DOHH2 (cell line): ENCODE measurements around the gene QSOX2.

Source experiments
- H3F3A ChIP-seq: fragments of 200-600 bp; sonication (generic), shearing (Covaris generic); 2 replicates; pipeline ENCODE4 v1.6.0; 2016; ENCODE audit warnings: antibody characterized with exemption, mild to moderate bottlenecking; ENCODE audit not compliant: control insufficient read depth, insufficient read depth
- H3K27ac ChIP-seq: fragments of 200-600 bp; sonication (generic); 2 replicates; pipeline ENCODE4 v1.5.1; 2014; ENCODE audit warnings: low read depth, mild to moderate bottlenecking, low read length, moderate library complexity
- H3K27me3 ChIP-seq: fragments of 200-600 bp; sonication (generic); 2 replicates; pipeline ENCODE4 v1.6.1; 2014; ENCODE audit warnings: mild to moderate bottlenecking, low read length, mixed read lengths; ENCODE audit not compliant: control insufficient read depth
- H3K36me3 ChIP-seq: fragments of 200-600 bp; sonication (generic); 2 replicates; pipeline ENCODE4 v1.6.1; 2014; ENCODE audit warnings: mild to moderate bottlenecking, low read length, moderate library complexity, mixed read lengths; ENCODE audit not compliant: control insufficient read depth
- H3K4me1 ChIP-seq: fragments of 200-600 bp; sonication (generic); 2 replicates; pipeline ENCODE4 v1.6.1; 2014; ENCODE audit warnings: mild to moderate bottlenecking, low read length, mixed read lengths; ENCODE audit not compliant: control insufficient read depth
- H3K4me2 ChIP-seq: fragments of 200-600 bp; sonication (generic); 2 replicates; pipeline ENCODE4 v1.6.0; 2014; ENCODE audit warnings: mild to moderate bottlenecking, low read length, moderate library complexity
- H3K4me3 ChIP-seq: fragments of 200-600 bp; sonication (generic); 2 replicates; pipeline ENCODE4 v1.5.1; 2014; ENCODE audit warnings: mild to moderate bottlenecking, low read length, mixed read lengths
- H3K79me2 ChIP-seq: fragments of 200-600 bp; sonication (generic); 2 replicates; pipeline ENCODE4 v1.6.1; 2014; ENCODE audit warnings: mild to moderate bottlenecking, low read length, mixed read lengths; ENCODE audit not compliant: control insufficient read depth
- H3K9me2 ChIP-seq: fragments of 200-600 bp; sonication (generic); replicated peaks from 2 replicates; pipeline ENCODE4 v1.6.1; 2014; ENCODE audit warnings: mild to moderate bottlenecking, low read length, mixed read lengths; ENCODE audit not compliant: control insufficient read depth
- H3K9me3 ChIP-seq: fragments of 200-600 bp; sonication (generic); 2 replicates; pipeline ENCODE4 v1.6.1; 2014; ENCODE audit warnings: antibody characterized with exemption, low read length, mixed read lengths; ENCODE audit not compliant: control insufficient read depth, insufficient read depth
- H4K20me1 ChIP-seq: fragments of 200-600 bp; sonication (generic); 2 replicates; pipeline ENCODE4 v1.6.0; 2014; ENCODE audit warnings: low read depth, mild to moderate bottlenecking, antibody characterized with exemption, low read length, moderate library complexity; ENCODE audit not compliant: control insufficient read depth, insufficient read depth
- EZH2phosphoT487 ChIP-seq: fragments of 200-600 bp; sonication (generic); IDR thresholded peaks from 2 replicates; pipeline ENCODE4 v1.6.1; 2017; ENCODE audit warnings: borderline replicate concordance, mild to moderate bottlenecking, antibody characterized with exemption, low read length, moderate library complexity, mixed read lengths
- TF ChIP-seq, protein P1 (sequence below): fragments of 200-600 bp; sonication (generic); IDR thresholded peaks from one replicate; pipeline ENCODE4 v1.5.1; 2014; ENCODE audit warnings: antibody characterized with exemption, mild to moderate bottlenecking, low read depth, low read length; ENCODE audit not compliant: poor library complexity, severe bottlenecking

Gene QSOX2

GRCh38 chr9:136197930-136198604, 47.5 kb downstream of the QSOX2 start:
- Histone ChIP-seq H3K4me1 (peaks cover 26% of the 10 kb centered on the region), H3K4me3 (no peak overlapping the region), H3K9me2 (no peaks in the 10 kb centered on the region), H3K27ac (no peak overlapping the region), H3K27me3 (peaks cover 5% of the 10 kb centered on the region), H3K9me3 (no peaks in the 10 kb centered on the region), H4K20me1 (no peaks in the 10 kb centered on the region), H3K4me2 (peak overlapping the region; percentile 77; the same call in 1 of the 2 replicates), H3K79me2 (no peaks in the 10 kb centered on the region), H3K36me3 (no peaks in the 10 kb centered on the region), H3F3A (no peaks in the 10 kb centered on the region)
- no peak for TF ChIP-seq EZH2phosphoT487
- TF ChIP-seq, protein P1, sequence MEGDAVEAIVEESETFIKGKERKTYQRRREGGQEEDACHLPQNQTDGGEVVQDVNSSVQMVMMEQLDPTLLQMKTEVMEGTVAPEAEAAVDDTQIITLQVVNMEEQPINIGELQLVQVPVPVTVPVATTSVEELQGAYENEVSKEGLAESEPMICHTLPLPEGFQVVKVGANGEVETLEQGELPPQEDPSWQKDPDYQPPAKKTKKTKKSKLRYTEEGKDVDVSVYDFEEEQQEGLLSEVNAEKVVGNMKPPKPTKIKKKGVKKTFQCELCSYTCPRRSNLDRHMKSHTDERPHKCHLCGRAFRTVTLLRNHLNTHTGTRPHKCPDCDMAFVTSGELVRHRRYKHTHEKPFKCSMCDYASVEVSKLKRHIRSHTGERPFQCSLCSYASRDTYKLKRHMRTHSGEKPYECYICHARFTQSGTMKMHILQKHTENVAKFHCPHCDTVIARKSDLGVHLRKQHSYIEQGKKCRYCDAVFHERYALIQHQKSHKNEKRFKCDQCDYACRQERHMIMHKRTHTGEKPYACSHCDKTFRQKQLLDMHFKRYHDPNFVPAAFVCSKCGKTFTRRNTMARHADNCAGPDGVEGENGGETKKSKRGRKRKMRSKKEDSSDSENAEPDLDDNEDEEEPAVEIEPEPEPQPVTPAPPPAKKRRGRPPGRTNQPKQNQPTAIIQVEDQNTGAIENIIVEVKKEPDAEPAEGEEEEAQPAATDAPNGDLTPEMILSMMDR: no peak

- Histone ChIP-seq H3F3A (no peaks in the 10 kb centered on the region), H3K36me3 (no peaks in the 10 kb centered on the region), H3K4me2 (peak overlapping the region; percentile 77), H3K4me3 (peak overlapping the region; percentile 50), H4K20me1 (no peaks in the 10 kb centered on the region), H3K27ac (peak overlapping the region; percentile 60), H3K79me2 (no peaks in the 10 kb centered on the region), H3K9me3 (no peaks in the 10 kb centered on the region), H3K9me2 (no peaks in the 10 kb centered on the region), H3K27me3 (peaks cover 6% of the 10 kb centered on the region), H3K4me1 (peaks cover 26% of the 10 kb centered on the region)
- TF ChIP-seq EZH2phosphoT487: no peak
- TF ChIP-seq, protein P1: no peak
These were observed 48.3 kb downstream of the QSOX2 start for GRCh38 chr9:136197084-136197875.

DNA sequence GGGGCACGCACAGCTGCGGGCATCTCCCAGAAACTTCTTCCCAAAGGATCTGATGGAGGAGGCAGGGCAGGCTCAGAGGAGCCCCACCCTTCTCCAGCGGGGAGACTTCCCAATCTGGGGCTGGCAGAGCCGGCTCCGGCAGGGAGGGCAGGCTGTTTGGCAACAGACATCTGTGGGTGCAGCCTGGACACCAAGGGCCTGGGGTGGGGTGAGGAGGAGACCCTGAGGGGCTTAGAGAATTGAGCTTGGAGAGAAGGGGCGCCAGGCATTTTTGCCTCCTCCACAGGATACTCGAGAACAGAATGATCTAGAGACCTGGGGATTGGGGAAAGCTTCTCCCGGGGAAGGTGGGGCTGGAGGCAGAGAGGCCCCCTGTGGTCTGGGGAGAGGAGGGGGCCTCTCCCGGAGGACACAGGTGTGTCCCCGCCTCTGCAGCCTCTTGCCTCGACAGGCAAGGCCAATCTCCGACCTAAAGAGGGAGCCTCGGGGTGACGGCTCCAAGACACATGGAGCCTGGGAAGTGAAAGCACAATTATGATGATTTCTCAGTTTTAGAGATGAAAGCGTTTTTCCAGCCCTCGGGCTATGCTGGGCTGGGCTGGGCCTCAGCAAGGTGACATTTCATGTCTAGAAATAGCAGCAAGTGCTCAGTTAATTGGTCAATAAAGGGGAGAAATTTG, 49.1 kb downstream of the QSOX2 start:
- Histone ChIP-seq H3K36me3 (no peaks in the 10 kb centered on the region), H4K20me1 (no peaks in the 10 kb centered on the region), H3K9me2 (no peaks in the 10 kb centered on the region), H3F3A (no peaks in the 10 kb centered on the region), H3K4me2 (peak overlapping the region; percentile 77), H3K27me3 (peaks cover 8% of the 10 kb centered on the region), H3K79me2 (no peaks in the 10 kb centered on the region), H3K4me1 (peaks cover 26% of the 10 kb centered on the region), H3K4me3 (peak overlapping the region; percentile 50), H3K9me3 (no peaks in the 10 kb centered on the region), H3K27ac (peak overlapping the region; percentile 60)
- TF ChIP-seq, protein P1: no peak
- TF ChIP-seq EZH2phosphoT487: no peak
